ENCODE measurements around the gene SPPL3.

DNA sequence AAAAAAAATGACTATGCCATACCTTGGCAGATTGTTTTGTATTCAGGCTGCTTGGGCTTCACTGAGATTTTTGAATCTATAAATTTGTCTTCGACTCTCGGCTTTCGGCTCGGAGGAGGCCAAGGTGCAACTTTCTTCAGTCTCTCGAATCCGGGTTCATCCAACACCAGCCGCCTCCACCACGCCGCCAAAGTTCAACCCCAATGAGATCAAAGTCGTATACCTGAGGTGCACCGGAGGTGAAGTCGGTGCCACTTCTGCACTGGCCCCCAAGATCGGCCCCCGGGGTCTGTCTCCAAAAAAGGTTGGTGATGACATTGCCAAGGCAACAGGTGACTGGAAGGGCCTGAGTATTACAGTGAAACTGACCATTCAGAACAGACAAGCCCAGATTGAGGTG, 12.4 kb upstream of the SPPL3 start:
- TF ChIP-seq, protein P1, sequence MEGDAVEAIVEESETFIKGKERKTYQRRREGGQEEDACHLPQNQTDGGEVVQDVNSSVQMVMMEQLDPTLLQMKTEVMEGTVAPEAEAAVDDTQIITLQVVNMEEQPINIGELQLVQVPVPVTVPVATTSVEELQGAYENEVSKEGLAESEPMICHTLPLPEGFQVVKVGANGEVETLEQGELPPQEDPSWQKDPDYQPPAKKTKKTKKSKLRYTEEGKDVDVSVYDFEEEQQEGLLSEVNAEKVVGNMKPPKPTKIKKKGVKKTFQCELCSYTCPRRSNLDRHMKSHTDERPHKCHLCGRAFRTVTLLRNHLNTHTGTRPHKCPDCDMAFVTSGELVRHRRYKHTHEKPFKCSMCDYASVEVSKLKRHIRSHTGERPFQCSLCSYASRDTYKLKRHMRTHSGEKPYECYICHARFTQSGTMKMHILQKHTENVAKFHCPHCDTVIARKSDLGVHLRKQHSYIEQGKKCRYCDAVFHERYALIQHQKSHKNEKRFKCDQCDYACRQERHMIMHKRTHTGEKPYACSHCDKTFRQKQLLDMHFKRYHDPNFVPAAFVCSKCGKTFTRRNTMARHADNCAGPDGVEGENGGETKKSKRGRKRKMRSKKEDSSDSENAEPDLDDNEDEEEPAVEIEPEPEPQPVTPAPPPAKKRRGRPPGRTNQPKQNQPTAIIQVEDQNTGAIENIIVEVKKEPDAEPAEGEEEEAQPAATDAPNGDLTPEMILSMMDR (IDR thresholded peaks at IDR 0.05) = no peak
- TF ChIP-seq POLR2A (IDR thresholded peaks at IDR 0.05) = no peak
